Measurements from ENCODE around the gene RGS6. TPM values are rescaled to one million over a fixed set of nuclear protein-coding genes. Genes with fewer than 3 reads are reported as not detected.

The RGS6 gene
- total and polyA plus RNA-seq, 2 of the 4 experiments (the other 2 are of a cell fraction): not detected

DNA sequence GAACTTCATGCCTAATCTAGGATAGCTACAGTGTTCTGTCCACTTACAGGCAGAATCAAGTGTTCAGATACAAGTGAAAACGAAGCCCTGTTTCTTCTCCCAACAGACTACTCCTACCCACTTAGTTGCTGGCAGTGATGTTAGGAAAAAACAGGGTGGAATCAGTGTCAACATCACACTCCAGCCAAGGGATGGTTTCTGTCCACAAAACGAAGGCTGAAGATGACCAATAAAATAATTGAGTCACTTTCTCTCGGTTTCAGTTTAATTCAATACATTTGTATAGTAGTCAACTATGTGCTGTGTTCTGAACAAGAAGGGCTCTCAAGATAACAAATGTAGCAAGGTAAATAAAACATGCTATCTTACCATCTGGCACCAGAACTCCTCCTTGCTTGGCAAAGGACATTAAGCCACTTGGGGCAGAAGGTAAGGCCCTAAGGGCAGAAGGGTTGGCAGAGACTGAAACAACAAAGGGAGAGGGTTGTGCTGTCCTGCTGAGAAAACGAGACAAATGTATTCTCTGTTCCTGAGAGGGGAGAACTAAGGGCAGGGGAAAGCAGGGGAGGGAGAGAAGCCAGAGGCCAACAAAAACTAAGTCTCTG, 568.1 kb downstream of the RGS6 start:
- H4K20me1 ChIP-seq (ENCODE audit: insufficient read depth, low read length): no peaks in the 10 kb centered on the region
- H3K27me3 ChIP-seq (ENCODE audit: control insufficient read depth, insufficient read depth, low read length): peaks cover 21% of the 10 kb centered on the region
- no peak overlapping the region for H3K14ac ChIP-seq (replicated peaks; ENCODE audit: low read depth, low read length)
- no peaks in the 10 kb centered on the region for H3K36me3 ChIP-seq (ENCODE audit: control insufficient read depth, insufficient read depth, low read length)
- H3K9ac ChIP-seq (ENCODE audit: low read depth, low read length): no peak overlapping the region
- dilution Hi-C loops (cut with HindIII; ENCODE audit: low sequenced_read_pairs, unreplicated experiment) (no loop called here), intact Hi-C loops (cut with micrococcal nuclease) (no loop called here), in situ Hi-C loops (cut with MboI; ENCODE audit: low sequenced_read_pairs) (no loop called here)
- H2AK5ac ChIP-seq (ENCODE audit: low read depth, low read length): no peak overlapping the region
- H3K9me1 ChIP-seq (ENCODE audit: insufficient read depth, low read length): no peaks in the 10 kb centered on the region
- CTCF ChIA-PET: interaction anchor here (2.2 kb wide), 1 partner anchor 14 kb away, joined by 7 read pairs; no protein-coding TSS in a partner anchor
- H2BK15ac ChIP-seq (ENCODE audit: low read depth, low read length): no peak overlapping the region
- no peak overlapping the region for H3K27ac ChIP-seq (ENCODE audit: insufficient read depth, low read length)
- POLR2A ChIA-PET (ENCODE audit: unreplicated experiment): no interaction called here
- DNase-seq (no peak), ATAC-seq (ENCODE audit: low read depth) (no peak)
- no peak overlapping the region for H2BK20ac ChIP-seq (ENCODE audit: low read depth, low read length)
- H2BK120ac ChIP-seq (ENCODE audit: low read depth, low read length): no peak overlapping the region
- H4K5ac ChIP-seq (ENCODE audit: low read depth, low read length): no peak overlapping the region
- no peak overlapping the region for H3K4me2 ChIP-seq (ENCODE audit: low read depth, low read length)
- 29% methylated on average over 1 of the region's 4 CpGs; no CpG with 5 or more reads in 1 of the 2 experiments for WGBS, 2 experiments (ENCODE audit: extremely low coverage in 2 of 2, insufficient read length in 1 of 2)
- H2AK9ac ChIP-seq (replicated peaks; ENCODE audit: low read depth, low read length, poor library complexity): no peak overlapping the region
- H3K18ac ChIP-seq (ENCODE audit: low read depth, low read length): no peak overlapping the region
- H3K4me3 ChIP-seq (ENCODE audit: insufficient read depth, low read depth, low read length): no peak overlapping the region
- H4K8ac ChIP-seq (ENCODE audit: low read depth in 2 of 2, low read length in 2 of 2): no peak overlapping the region
- no peak overlapping the region for H3K4ac ChIP-seq (ENCODE audit: low read depth, low read length)
- no peak overlapping the region for H3K56ac ChIP-seq (ENCODE audit: extremely low read depth, insufficient read depth, low read length)
- H2BK5ac ChIP-seq (ENCODE audit: low read depth, low read length, poor library complexity, severe bottlenecking): no peak overlapping the region
- BruUV-seq (replicated peaks): no TSS peak
- H3K79me1 ChIP-seq (ENCODE audit: low read depth in 1 of 2, low read length in 2 of 2): no peaks in the 10 kb centered on the region
- no peak overlapping the region for H3K23ac ChIP-seq (ENCODE audit: low read depth, low read length)
- H3K9me3 ChIP-seq (ENCODE audit: control insufficient read depth, insufficient read depth, low read length): no peaks in the 10 kb centered on the region
- no peak overlapping the region for H4K91ac ChIP-seq (ENCODE audit: insufficient read depth, low read depth, low read length)
- H2AFZ ChIP-seq (replicated peaks; ENCODE audit: low read length, poor library complexity): no peak overlapping the region
- no peaks in the 10 kb centered on the region for H3K4me1 ChIP-seq (ENCODE audit: control insufficient read depth, insufficient read depth, low read length)
- TF ChIP-seq MAFK (IDR thresholded peaks at IDR 0.05; ENCODE audit: low read depth, low read length): no peak
- no peak for TF ChIP-seq MXI1 (IDR thresholded peaks at IDR 0.05; ENCODE audit: borderline replicate concordance, low read depth, low read length)
- no peak for TF ChIP-seq FOS (IDR thresholded peaks at IDR 0.05; ENCODE audit: low read depth, low read length)
- TF ChIP-seq CHD1 (IDR thresholded peaks at IDR 0.05; ENCODE audit: low read depth, low read length): no peak
- TF ChIP-seq MAZ (IDR thresholded peaks at IDR 0.05; ENCODE audit: borderline replicate concordance, low read depth, low read length): no peak
- TF ChIP-seq RAD21 (IDR thresholded peaks at IDR 0.05; ENCODE audit: low read length): no peak
- TF ChIP-seq SMC3 (IDR thresholded peaks at IDR 0.05; ENCODE audit: low read depth, low read length): no peak
- no peak for TF ChIP-seq RCOR1 (IDR thresholded peaks at IDR 0.05; ENCODE audit: insufficient replicate concordance, low read length)
- no peak for TF ChIP-seq RFX5 (IDR thresholded peaks at IDR 0.05; ENCODE audit: low read depth, low read length)
